ENCODE measurements around the gene LSS.

GRCh38 chr21:46250146-46250725 lies 21.7 kb upstream of the LSS start:
- TF ChIP-seq CTCF (conservative IDR thresholded peaks at IDR 0.05; ENCODE audit: low read depth in 2 of 2): no peak
- TF ChIP-seq POLR2AphosphoS5 (IDR thresholded peaks at IDR 0.05; ENCODE audit: low read depth): no peak
- TF ChIP-seq REST (IDR thresholded peaks at IDR 0.05; ENCODE audit: unreplicated experiment): no peak
- no peak for TF ChIP-seq EZH2 (IDR thresholded peaks at IDR 0.05; ENCODE audit: low read depth, unreplicated experiment)
